GM15510 (cell line): ENCODE data around the gene AGAP3.

Experiments
- POLR2A ChIP-seq: IDR thresholded peaks from 3 replicates; pipeline ENCODE4 v1.6.1; 2011; ENCODE audit warnings: borderline replicate concordance; ENCODE audit not compliant: insufficient read length; ENCODE audit errors: extremely low read depth

The AGAP3 gene

DNA sequence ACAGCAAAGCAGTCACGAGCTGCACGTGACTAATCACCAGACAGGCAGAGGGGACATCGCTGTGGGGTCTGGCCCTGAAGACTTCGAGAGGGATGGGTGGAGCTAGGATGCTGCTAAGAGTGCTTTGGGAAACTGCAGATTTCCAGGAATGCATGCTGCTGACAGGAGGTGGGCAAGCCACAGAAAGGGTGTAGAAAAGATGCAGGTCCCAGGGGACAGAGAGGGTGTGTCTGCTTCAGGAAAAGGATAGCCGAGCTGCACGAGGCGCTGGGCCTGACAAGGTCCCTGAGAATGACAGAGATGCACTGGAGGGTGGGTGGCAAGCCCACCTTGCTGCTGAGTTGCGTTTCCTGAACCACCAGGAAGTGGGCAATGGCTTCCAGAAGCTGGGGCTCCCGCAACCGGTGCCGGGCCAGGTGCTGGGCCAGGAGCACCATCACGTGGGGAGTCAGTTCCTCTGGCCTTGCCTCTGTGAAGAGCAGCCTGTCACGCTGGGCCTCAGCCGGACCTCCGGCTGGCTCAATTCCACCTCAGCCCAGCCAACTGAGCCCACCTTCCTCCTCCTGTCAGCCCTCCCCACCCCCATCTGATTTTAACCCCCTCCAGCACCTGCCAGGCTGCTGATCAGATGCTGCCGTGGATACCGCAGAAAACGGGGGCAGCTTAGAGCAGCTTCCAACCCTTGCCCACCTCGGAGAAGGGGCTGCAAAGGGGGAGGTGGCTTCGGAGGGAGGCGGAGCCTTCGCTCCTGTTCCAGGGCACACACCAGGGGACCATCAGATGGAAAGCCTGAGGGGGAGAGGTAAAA is 7.8 kb upstream of the AGAP3 start:
- no peak for TF ChIP-seq POLR2A

DNA sequence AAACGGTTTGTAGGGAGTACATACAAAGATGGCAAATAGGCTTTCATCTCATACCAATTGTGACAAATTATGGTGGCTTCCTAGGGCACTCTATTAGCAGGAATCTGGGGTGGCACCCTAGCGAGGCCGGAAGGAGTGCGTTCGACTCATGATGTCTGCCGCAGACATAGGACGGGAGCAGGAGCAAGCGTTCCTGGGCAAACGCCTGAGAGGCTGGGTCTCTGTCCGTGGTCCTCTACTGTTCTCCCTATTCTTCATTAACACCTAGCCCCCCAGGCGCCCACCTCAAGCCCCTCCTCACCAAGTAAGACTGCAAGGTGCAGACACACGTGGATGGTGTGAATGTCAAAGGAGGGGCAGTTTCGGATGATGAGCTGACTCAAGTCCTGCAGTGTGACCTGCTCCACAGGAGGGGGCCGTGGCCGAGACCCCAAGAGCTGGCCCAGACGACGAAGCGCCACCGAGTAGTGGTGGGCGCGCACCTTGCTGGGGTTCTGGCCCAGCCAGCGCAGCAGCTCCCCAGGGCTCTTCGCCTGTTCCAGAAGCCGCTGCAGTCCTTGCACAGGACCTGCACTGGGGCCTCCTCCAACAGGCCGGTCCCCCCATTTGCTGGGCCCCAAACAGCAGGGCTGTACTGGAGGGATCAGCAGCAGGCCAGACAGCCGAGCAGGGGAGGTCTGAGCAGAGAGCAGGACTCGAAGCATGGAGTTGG is 6.9 kb upstream of the AGAP3 start:
- no peak for TF ChIP-seq POLR2A

DNA sequence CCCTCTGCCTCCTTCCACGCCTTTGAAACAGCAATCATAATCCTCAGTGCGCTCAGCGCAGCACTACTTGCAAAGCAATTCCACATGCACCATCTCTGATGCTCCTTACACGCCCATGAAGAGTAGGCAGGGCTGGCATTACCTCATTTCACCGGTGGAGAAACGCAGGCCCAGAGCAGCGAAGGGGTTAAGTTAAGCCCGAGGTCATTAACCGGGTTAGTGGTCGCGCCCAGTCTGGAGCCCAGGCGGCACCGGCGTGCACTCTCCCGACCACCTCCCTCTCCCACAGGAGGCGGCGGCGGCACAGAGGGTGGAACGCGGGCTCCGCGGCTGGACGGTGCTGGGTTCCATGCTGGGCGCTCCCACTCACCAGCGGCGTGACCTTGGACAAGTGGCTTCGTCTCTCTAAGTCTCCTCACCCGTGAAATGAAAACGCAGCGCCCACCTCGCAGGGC is 6.2 kb upstream of the AGAP3 start:
- TF ChIP-seq POLR2A: no peak

DNA sequence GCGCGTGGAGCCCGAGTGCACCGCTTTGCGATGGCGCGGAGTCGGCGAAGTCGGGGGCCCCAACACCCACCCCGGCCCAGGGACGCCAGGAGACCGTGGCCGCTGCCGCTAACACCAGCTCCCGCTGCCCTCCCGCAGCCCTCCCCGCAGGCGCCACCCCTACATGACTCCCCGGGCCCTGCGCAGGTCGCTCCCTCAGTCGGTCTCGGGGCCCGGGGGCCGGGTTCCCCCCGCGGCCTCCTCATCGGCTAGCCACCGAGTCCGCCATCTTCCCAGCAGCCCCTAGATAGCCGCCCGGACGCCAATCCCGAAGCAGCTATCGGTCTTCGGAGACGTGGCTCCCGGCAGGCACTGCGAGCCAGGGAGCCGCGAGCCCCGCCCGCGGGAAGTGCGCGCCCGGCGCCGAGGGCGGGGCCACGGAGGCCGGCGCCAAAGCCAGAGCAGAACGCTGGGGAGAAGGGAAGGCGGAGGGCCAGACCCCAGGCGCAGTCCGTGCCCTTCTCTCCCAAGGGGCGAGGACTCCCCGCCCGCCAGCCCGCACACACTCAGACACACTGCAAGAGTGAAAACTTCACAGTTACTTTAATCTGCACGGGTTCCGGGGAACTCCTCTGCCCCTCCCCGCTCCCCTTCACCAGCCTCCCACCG is 5.6 kb upstream of the AGAP3 start, which contains the start of gene FASTK:
Gene FASTK, minus strand, starts transcription at position 288 of the 648 bp plus-strand sequence. Its CDS starts 43 bp downstream, at position 245.
- peak; percentile 83 for TF ChIP-seq POLR2A

DNA sequence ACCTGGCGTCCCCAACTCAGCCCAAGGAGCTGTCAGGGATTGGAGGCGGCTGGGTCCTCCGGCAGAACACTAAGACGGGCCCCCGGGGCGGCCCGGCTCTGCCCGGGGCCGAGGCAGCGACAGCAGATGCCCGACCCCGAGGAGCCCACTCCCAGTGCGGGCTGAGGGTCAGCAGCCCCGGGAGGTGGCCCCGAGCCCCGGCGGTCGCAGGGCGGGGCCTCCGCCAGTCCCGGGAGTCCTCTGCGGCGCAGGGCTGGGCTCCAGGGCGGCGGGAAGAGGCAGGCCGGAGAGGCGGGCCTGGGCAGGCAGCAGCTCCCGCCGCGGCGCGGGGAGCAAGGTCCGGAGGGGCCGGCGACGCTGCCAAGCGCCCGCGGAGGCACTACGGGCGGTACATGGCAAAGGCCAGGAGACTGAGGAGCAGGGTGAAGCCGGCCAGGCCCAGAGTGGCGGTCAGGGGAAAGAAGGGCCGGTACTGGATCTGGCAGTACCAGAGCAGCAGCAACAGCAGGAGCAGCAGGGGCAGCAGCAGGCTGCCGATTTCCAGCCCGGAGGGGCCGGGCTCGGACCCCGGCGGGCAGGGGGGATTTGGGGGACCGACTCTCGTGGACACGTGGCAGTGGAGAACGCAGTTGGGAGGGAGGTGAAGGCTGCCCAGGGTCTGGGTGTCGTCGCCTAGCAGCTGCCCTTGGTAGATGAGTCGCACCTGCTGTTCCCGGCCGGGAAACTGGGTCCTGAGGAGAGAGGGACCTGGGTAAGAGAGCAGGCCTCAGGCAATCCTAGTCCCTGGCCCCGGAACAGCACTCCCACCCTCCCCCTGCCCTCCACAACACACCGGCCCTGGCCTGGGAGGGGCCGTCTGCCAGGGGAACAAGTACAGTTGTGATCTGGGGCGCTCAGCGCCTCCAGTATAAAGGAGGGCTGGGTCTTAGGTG is 4.8 kb upstream of the AGAP3 start:
- no peak for TF ChIP-seq POLR2A

DNA sequence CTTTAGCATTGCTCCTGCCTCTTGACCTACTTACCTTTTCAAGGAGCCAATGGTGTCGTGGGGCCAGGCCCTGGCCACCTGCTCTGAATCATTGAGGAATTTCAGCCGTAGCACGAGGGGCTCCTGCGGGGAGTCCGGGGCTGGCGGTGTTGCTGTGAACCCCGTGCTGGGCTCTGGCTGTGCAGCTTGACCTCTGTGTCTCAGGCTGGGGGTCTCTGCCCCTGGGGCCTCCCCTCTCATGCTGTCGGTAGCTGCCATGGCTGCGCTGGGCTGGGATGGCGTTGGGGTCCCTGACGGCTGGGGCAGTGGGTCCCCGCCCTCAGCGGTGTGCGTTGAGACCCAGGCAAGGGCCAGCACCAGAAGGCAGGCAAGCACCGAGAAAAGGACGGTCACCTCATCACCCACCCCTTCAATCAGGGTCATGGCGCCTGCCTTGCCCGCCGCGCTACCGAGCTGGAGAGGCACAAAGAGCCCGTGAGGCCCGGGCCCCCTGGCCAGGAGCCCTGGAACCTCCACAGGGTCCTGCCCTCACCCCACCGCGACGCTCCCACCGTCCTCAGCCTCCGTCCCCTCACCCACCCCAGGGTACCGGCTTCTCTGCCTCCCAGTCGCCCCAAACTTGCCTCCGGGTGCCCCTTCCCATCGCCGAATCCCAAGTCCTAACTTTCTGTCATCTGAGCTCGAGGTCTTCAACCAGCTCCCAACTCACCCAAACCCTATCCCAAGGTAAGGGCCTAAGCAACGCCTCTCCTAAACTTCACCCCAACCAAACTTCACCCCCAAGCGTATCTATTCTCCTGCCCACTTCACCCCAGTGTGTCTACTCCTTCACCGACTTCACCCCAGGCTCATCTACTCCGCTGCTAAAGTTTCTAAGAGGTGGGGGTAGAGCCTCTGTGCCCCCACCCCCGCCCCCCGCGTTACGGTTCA is 3.9 kb upstream of the AGAP3 start:
- TF ChIP-seq POLR2A: no peak

DNA sequence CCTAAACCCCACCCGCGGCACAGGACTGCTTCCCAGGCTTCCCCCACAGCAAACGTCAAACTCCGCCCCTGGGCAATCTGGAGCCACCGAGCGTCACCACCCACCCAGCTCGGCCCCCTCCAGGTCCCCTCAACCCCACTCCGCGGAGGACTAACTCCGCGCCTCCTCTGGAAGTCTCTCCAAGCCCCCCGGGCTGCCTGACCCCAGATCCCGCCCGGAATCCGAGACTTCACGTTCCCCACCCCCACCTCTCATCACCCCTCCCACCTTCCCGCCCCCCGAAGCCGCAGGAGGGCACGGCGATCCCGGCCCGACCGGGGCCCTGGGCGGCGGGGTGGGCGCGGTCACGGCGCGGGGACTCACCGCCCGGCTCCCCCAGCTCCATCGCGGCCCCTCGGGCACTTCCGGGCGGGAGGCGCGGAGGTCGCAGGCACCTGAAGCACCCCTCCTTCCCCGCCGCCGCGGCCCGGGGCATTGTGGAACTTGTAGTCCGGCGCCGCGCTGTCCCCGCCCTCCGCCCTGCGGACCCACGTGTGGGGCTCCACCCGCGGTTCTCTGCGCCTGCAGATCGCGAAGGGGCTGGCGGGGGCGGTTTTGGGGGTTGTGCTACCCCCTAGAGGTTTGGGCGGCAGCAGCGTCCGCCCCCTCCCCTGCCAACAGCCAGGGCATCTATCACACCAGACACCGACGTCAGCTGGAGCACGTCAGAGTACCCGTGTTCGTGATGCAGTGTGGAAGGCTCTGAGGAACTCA is 3.0 kb upstream of the AGAP3 start, which contains the start of gene TMUB1:
Gene TMUB1, minus strand, starts transcription at position 423 of the 753 bp plus-strand sequence. CDS start 930 bp downstream, outside the sequence.
- peak; percentile 69 for TF ChIP-seq POLR2A

DNA sequence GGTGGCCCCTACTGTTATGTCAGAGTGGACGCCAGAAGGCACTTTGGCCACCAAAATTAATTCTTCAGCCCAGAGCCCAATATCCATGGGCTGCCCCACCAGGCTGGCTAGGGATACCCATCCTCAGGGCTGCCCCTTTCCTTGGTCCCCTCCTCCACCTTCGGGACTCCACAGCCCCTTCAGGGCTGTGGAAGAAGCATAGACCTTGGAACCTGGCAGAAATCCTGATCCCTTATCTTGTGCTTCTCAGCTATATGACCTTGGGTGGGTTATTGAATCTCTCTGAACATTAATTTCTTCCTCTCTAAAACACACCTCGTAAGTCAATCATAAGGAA is 2.5 kb upstream of the AGAP3 start:
- TF ChIP-seq POLR2A: no peak

DNA sequence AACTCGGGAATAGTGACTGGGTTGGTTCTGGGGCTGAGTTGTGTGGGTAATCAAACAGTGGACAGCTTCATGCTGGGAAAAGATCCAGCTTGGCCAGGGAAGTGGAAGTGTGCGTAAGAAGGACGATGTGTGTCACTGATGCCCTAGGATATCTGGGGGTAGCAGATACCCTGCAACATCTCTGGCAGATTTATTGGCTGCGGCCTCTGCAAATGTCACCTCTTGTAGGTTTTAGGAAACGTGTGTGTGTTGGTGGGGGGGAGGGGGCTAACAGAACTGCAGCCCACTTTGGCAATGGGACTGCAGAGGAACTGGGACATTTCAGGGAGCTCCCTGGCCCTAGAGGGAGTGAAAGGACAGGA is 965 bp upstream of the AGAP3 start:
- TF ChIP-seq POLR2A: no peak

DNA sequence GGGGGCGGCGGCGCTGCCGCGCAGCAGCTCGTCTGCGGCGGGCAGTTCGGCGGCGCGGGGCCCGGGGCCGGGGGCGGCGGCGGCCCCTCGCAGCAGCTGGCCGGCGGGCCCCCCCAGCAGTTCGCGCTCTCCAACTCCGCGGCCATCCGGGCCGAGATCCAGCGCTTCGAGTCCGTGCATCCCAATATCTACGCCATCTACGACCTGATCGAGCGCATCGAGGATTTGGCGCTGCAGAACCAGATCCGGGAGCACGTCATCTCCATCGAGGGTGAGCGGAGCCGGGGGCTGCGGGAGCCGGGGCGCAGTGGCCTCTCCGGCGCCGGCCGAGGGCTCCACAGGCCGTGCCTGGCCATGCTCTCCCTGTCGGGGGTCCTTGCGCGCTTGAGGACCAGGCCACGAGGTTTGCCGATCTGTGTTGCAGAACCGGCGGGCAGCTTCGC is 548 bp downstream of the AGAP3 start:
- no peak for TF ChIP-seq POLR2A

DNA sequence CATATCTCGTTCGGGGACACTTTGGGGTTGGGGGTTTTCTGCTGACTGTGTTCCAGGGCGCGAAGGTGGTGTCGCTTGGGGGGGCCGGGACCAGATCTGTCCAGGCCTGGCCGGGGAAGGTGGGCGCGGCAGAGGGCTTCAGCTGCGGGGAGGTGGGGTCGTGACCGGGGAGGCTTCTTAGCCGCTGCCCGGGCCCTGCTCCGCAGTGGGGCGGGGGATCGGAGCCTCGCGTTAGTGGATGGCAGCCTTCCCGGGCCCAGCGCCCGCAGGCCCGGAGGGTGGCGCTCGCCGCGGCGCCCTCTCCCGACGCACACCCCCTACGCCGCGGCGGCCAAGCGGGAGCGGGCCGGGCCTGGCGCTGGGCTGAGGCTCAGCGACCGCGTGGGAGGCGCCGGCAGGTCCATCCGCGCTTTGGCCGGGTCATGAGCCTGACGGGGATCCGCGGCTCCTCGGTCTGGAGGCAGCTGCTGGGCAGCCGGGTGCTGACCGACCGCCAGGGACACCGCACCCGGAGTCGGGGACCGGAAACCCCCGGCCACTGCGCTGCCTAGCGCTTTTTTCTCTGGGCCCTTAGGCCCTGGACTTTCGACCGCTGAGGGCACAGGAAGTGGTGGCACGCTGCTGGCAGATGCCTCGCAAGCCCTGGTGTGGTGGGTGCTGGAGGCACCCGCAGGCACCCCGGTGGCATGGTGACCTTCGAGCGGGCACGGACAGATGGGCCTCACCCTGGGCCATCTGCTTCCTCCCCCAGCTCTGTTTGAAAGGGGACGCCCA is 1.2 kb downstream of the AGAP3 start:
- peak; percentile 33 for TF ChIP-seq POLR2A
